HG02885 (cell line): ENCODE measurements around the gene EEF2KMT.
"Not testable (repeated sequence)": the region's sequence is repeated elsewhere in the genome, so short reads cannot be mapped to it uniquely, and the experiment has no call there.

ENCODE experiments used
- ATAC-seq: cut with Tn5 transposase; IDR thresholded peaks from one replicate; pipeline ENCODE4 v1.9.1; 2021; ENCODE audit warnings: mild to moderate bottlenecking; ENCODE audit not compliant: unreplicated experiment, poor library complexity

EEF2KMT gene

DNA sequence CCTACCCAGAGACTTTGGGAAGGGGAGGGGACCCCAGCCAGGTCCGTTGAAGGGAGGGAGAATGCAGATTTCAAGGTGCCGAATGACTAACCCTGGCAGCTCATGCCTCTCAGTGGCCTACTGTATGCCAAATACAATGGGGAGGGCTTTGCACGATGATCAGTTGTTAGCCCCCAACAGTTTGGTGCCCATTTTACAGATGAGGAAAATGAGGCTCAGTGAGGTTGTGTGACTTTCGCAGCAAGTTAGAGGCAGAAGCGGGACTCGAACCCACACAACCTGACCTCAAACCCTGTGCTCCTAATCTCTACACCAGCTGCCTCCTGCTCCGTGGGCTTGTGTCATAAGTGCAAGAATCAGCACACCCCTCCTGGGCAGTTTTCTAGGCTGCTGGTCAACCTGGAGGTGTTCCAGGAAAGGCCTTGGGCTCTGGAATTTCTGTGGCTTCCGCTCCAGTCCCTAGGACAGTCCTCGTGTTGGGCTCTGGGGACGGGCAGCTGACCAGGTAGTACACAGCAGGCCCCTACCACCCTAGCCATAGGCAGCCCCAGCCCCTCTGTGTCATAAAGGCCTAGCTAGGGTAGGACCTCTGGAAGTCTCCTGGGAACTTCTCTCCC, 52.0 kb downstream of the EEF2KMT start:
- ATAC-seq, result no peak

DNA sequence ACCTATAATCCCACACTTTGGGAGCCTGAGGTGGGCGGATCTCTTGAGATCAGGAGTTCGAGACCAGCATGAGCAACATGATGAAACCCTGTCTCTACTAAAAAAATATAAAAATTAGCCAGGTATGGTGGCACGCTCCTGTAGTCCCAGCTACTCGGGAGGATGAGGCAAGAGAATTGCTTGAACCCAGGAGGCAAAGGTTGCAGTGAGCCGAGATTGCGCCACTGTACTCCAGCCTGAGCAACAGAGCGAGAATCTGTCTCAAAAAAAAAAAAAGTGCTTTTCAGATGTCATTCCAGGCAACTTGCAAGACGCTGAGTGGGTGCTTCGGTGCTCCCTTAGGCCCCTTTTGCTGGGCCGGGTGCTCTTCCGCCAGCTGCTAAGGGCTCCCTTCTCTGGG, 53.0 kb downstream of the EEF2KMT start:
- not testable (repeated sequence) for ATAC-seq

DNA sequence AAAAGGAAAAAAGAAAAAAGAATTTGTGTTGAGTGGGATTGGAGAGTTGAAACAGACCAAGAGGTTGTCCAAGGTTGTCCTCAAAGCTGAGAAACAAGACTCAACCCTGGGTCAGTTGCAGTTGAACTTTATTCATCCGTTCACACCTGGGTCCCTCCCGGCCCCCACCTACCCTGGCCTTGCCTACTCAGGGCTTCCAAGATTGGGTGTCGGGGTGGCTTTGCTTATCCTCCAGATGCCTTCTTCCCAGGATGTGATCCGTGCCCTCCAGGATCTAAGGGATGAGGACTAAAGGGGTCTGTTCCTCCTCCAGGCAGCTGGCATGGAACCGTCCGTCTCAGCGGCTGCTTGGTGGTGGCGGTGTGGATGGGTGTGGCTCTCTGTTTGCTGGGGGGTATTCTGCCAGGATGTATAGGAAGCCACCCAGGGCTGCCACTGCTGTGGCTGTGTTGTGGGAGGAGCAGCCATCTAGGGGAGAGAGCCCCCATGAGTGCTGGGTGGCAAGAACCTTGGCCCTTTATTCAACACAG, 53.5 kb downstream of the EEF2KMT start:
- ATAC-seq, result no peak

DNA sequence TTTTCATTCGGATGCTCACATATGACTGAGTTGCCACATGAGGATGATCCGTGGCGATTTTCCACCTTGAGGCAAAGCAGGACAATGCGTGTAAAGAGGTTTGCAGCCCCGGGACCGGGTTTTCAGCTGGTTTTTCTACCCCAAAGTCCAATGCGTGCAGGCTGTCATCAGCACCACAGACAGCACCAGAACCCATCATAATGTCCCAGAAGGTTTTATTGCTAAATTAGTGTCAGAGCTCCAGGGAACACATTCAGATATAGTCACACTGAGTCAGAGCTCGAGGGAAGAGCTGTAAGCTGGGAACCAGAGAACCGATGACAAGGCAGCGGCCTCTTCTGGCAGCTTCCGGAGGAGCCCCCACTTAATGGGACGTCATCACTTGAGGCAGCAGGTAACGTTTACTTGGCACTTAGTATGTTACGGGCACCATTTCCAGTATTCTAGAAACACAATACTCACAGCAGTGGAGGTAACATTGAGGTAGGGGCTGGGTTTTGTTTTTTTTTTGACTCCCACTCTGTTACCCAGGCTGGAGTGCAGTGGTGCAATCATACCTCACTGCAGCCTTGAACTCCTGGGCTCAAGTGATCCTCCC, 54.9 kb downstream of the EEF2KMT start:
- ATAC-seq, result no peak

DNA sequence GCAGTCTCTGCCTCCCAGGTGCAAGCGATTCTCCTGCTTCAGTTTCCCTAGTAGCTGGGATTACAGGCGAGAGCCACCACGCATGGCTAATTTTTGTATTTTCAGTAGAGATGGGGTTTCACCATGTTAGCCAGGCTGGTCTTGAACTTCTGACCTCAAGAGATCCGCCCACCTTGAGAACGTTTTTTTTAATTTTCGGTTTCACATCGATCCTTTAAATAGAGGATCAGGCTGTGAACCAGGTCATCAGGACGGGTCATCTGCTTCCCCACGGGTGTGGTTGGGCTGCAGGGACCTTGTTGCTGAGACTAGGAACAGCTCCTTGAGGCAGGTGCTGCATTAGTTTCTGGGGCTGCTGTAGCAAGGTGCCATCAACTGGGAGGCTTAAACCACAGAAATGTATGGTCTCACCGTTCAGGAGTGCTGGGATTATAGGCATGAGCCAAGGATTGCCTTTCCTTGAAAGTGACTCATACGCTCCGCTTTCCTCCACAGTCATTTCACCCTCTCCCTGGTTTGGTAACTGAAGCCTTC, 55.9 kb downstream of the EEF2KMT start:
- ATAC-seq, result peak; percentile 82

DNA sequence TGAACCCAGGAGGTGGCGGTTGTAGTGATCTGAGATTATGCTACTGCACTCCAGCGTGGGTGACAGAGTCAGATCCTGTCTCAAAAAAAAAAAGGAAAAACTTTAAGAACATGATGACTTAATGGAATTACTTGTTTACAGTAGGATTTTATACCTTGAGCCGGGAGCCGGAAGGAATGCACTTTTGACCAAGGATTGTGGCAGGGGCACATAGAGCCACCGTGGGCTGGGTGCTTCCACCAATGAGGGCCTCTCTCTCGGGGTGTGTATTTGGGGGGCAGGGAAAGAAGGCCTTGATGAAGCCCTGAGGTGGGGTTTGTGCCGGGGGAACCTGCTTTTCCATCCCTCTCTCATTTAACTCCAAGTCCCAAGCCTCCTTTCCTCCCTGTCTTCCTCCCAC, 57.1 kb downstream of the EEF2KMT start:
- ATAC-seq, result no peak

DNA sequence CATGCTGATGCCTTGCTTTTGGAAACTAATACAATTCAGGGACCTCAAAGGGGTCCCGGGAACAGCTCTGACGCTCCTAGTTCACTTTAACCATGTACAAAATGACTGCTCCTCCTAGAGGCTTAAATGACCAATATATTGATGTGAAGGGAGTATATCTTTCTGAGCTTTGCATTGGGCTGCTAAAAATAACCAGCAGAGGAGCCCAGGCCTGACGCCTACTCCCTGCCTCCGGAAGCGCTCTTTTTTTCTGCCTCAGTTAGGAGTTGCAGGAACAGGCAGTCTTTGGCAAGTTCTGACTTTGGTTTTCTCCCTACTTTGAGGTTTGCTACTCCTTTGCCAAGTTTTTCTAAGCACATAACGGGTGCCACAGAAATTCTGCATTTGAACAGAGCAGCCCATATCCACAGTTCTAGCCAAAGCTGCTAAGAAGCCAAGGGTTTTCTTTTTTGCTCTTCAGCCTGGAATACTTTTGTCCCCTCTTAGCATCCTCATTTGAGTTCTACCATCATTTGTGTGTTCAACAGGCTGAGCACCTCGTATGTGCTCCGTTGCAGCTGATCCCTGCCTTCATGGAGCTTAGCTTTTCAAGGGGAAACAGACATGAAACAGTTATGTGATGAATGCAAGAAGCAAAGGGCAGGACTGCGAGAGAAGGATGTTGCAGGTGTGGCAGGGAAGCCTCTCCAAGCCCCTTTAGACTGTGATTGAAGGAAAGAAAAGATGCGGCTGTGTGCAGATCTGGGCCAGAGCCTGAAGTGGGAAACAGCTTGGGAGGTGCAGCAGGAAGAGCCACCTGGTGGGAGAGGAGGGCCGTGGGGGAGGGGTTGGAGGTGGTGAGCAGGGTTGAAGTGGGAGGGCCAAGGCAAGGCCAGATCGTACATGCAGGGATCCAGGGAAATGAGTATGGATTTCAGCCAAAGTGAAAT, 61.1 kb downstream of the EEF2KMT start:
- no peak for ATAC-seq

DNA sequence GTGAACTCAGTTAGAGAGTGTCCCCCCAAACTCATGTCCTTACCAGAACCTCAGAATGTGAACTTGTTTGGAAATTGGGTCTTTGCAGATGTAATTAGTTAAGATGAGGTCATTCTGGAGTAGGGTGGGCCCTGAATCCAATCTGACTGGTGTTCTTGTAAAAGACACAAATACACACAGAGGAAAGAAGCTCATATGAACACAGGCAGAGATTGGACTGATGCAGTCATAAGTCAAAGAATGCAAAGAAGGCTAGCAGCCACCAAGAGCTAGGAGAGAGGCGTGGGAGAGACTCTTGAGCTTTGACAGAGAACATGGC, 61.7 kb downstream of the EEF2KMT start:
- no peak for ATAC-seq
